WTC11 (cell line): ENCODE results near the gene OR1N1. TPM values are rescaled to one million over a fixed set of nuclear protein-coding genes. Genes with fewer than 3 reads are reported as not detected.

Source experiments
- ATAC-seq: fragments of 200-7000 bp; cut with Tn5 transposase; 2 replicates; pipeline ENCODE4 v1.10.0; 2021; ENCODE audit warnings: mild to moderate bottlenecking, moderate library complexity
- CTCF ChIA-PET: fragments of 300-600 bp; sonication (Branson Sonifier 250); formaldehyde crosslinking; loops from one replicate; lab custom pipeline; 2021; ENCODE audit warnings: antibody characterized with exemption; lab: Charles Lee
- POLR2A ChIA-PET: fragments of 350-600 bp; sonication (Branson Sonifier 250); formaldehyde crosslinking; loops from one replicate; lab custom pipeline; 2021; ENCODE audit warnings: antibody characterized with exemption; lab: Charles Lee
- DNase-seq: peaks from one replicate; pipeline ENCODE4 v3.0.0; 2021; ENCODE audit warnings: low spot score
- H3K27ac Mint-ChIP-seq: 2 replicates; pipeline ENCODE4 v1.8.0; 2021; ENCODE audit warnings: mixed read lengths
- H3K27me3 Mint-ChIP-seq: 2 replicates; pipeline ENCODE4 v1.8.0; 2021; ENCODE audit warnings: low read depth, mild to moderate bottlenecking, moderate library complexity, mixed read lengths
- H3K36me3 Mint-ChIP-seq: 2 replicates; pipeline ENCODE4 v1.8.0; 2021; ENCODE audit warnings: mixed read lengths
- H3K4me1 Mint-ChIP-seq: 2 replicates; pipeline ENCODE4 v1.8.0; 2022; ENCODE audit warnings: mixed read lengths
- H3K4me3 Mint-ChIP-seq: 2 replicates; pipeline ENCODE4 v1.8.0; 2021; ENCODE audit warnings: mild to moderate bottlenecking, moderate library complexity, mixed read lengths
- H3K9me3 Mint-ChIP-seq: 2 replicates; pipeline ENCODE4 v1.8.0; 2021; ENCODE audit warnings: mixed read lengths
- AFF4 ChIP-seq: sonication (generic); formaldehyde crosslinking; IDR thresholded peaks from 2 replicates; pipeline ENCODE4 v1.8.1; 2023; ENCODE audit warnings: mild to moderate bottlenecking, missing genetic modification reagents, borderline replicate concordance
- CTCF ChIP-seq: fragments of 200-600 bp; IDR thresholded peaks from 2 replicates; pipeline ENCODE4 v1.8.0; 2022; ENCODE audit warnings: antibody characterized with exemption
- E2F1 ChIP-seq: sonication (generic); formaldehyde crosslinking; IDR thresholded peaks from 2 replicates; pipeline ENCODE4 v1.8.0; 2022; ENCODE audit warnings: mild to moderate bottlenecking, missing genetic modification reagents
- EMX1 ChIP-seq: fragments of 250-450 bp; sonication (Bioruptor Pico); IDR thresholded peaks from 2 replicates; pipeline ENCODE4 v1.8.0; 2021; ENCODE audit warnings: mild to moderate bottlenecking
- ETV6 ChIP-seq: sonication (generic); formaldehyde crosslinking; IDR thresholded peaks from 2 replicates; pipeline ENCODE4 v1.8.1; 2022; ENCODE audit warnings: mild to moderate bottlenecking, missing genetic modification reagents
- FOXP4 ChIP-seq: sonication (generic); formaldehyde crosslinking; IDR thresholded peaks from 2 replicates; pipeline ENCODE4 v1.8.0; 2022; ENCODE audit warnings: mild to moderate bottlenecking, missing genetic modification reagents
- HMGA2 ChIP-seq: fragments of 250-450 bp; sonication (Bioruptor Pico); IDR thresholded peaks from 2 replicates; pipeline ENCODE4 v1.4.0; 2021; ENCODE audit warnings: mild to moderate bottlenecking, moderate library complexity
- JAZF1 ChIP-seq: fragments of 250-450 bp; sonication (Bioruptor Pico); IDR thresholded peaks from 2 replicates; pipeline ENCODE4 v1.9.0; 2021; ENCODE audit warnings: moderate library complexity, mild to moderate bottlenecking, inconsistent platforms
- NR1H2 ChIP-seq: sonication (generic); formaldehyde crosslinking; IDR thresholded peaks from 2 replicates; pipeline ENCODE4 v1.9.0; 2021; ENCODE audit warnings: mild to moderate bottlenecking, moderate library complexity, missing genetic modification reagents
- NR2C2 ChIP-seq: sonication (generic); formaldehyde crosslinking; IDR thresholded peaks from 2 replicates; pipeline ENCODE4 v1.8.0; 2022; ENCODE audit warnings: mild to moderate bottlenecking, missing genetic modification reagents
- PRRX2 ChIP-seq: fragments of 250-450 bp; sonication (Bioruptor Pico); IDR thresholded peaks from 2 replicates; pipeline ENCODE4 v1.8.0; 2021; ENCODE audit warnings: mild to moderate bottlenecking
- ZBTB21 ChIP-seq: sonication (generic); formaldehyde crosslinking; IDR thresholded peaks from 2 replicates; pipeline ENCODE4 v1.8.1; 2023; ENCODE audit warnings: mild to moderate bottlenecking, missing genetic modification reagents, borderline replicate concordance
- ZNF138 ChIP-seq: sonication (generic); formaldehyde crosslinking; conservative IDR thresholded peaks from 2 replicates; pipeline ENCODE4 v1.8.1; 2022; ENCODE audit warnings: mild to moderate bottlenecking, moderate library complexity, missing genetic modification reagents
- ZNF219 ChIP-seq: sonication (generic); formaldehyde crosslinking; IDR thresholded peaks from 2 replicates; pipeline ENCODE4 v1.8.0; 2023; ENCODE audit warnings: missing genetic modification reagents, mild to moderate bottlenecking, borderline replicate concordance
- ZNF281 ChIP-seq: sonication (generic); formaldehyde crosslinking; IDR thresholded peaks from 2 replicates; pipeline ENCODE4 v1.8.0; 2023; ENCODE audit warnings: mild to moderate bottlenecking, missing genetic modification reagents
- ZNF416 ChIP-seq: fragments of 250-450 bp; sonication (Bioruptor Pico); IDR thresholded peaks from 2 replicates; pipeline ENCODE4 v1.9.0; 2021; ENCODE audit warnings: mild to moderate bottlenecking, inconsistent platforms
- ZNF512 ChIP-seq: sonication (generic); formaldehyde crosslinking; IDR thresholded peaks from 2 replicates; pipeline ENCODE4 v1.8.1; 2022; ENCODE audit warnings: missing genetic modification reagents, borderline replicate concordance
- ZSCAN18 ChIP-seq: fragments of 250-450 bp; sonication (Bioruptor Pico); IDR thresholded peaks from 2 replicates; pipeline ENCODE4 v2.1.2; 2022; ENCODE audit warnings: mild to moderate bottlenecking, moderate library complexity
- total RNA-seq: library from RNA; stranded (reverse); gene quantifications from 3 replicates; pipeline ENCODE4 v1.2.3, GENCODE V29; 2021

Gene OR1N1
- total RNA-seq, 1 experiment from 2014 or later = not detected

- H3K27ac Mint-ChIP-seq = no peak within 1 kb of the TSS
- POLR2A ChIA-PET = no interaction called here
- CTCF ChIA-PET = no interaction called here
- ATAC-seq = no peak
- peaks cover 79% of the 10 kb centered on the region for H3K27me3 Mint-ChIP-seq
- H3K9me3 Mint-ChIP-seq = peaks cover 77% of the 10 kb centered on the region
- DNase-seq = no peak
- no peaks in the 10 kb centered on the region for H3K4me1 Mint-ChIP-seq
- TF ChIP-seq ZNF512 (no peak), EMX1 (CRISPR knock-in tag) (no peak), ZNF416 (no peak), PRRX2 (CRISPR knock-in tag) (no peak), FOXP4 (CRISPR knock-in tag) (no peak), CTCF (no peak), JAZF1 (CRISPR knock-in tag) (no peak), HMGA2 (CRISPR knock-in tag) (no peak), NR2C2 (no peak), ZNF138 (CRISPR knock-in tag) (no peak), ZNF281 (CRISPR knock-in tag) (no peak), AFF4 (CRISPR knock-in tag) (no peak), ZNF219 (CRISPR knock-in tag) (no peak), NR1H2 (no peak), ZSCAN18 (CRISPR knock-in tag) (no peak), E2F1 (CRISPR knock-in tag) (no peak), ETV6 (CRISPR knock-in tag) (no peak), ZBTB21 (CRISPR knock-in tag) (no peak)
- no peak within 1 kb of the TSS for H3K4me3 Mint-ChIP-seq
- peaks cover 12% of the 10 kb centered on the region for H3K36me3 Mint-ChIP-seq
Observed at GRCh38 chr9:122510502-122510901, 16.6 kb downstream of the OR1N1 start, which contains the start of gene OR1J2. Gene OR1J2 (plus strand): TSS chr9:122510802. CDS start chr9:122510802, 0 bp downstream.
